Ramos (cell line): Measurements from ENCODE around the gene ANGPTL5.
"Not testable (repeated sequence)": the region's sequence is repeated elsewhere in the genome, so short reads cannot be mapped to it uniquely, and the experiment has no call there.

ENCODE experiments used
- in situ Hi-C: fragments of 300-500 bp; cut with MboI; formaldehyde crosslinking; loops from one replicate; pipeline ENCODE4 v1.14.3; 2022; ENCODE audit warnings: low sequenced_read_pairs; ENCODE audit not compliant: unreplicated experiment

The ANGPTL5 gene

DNA sequence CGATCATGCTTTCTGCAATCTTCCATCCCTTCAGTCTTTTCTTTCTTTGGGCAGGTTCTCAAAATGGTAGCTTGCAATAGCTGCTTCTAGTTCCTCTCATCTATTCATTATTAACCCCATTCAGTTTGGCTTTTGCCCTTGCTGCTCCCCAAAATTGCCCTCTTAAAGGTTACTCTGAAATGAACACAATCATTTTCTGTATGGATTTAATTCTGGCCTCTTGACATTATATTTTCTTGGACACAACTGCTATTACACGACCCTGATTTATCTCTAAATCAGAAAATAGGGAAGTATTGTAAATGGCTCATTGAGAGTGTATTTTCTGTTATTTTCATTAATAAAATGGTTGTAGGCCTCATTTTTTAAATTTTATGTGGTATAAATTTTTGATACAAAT, at the start of gene ANGPTL5:
Gene ANGPTL5, minus strand, starts transcription at position 101 of the 400 bp plus-strand sequence. CDS start 8,613 bp downstream, outside the sequence.
- in situ Hi-C loops, result no loop called here

- in situ Hi-C loops, result not testable (repeated sequence)
These were observed 47.9 kb upstream of the ANGPTL5 start for GRCh38 chr11:101964200-101964599.

- in situ Hi-C loops, result no loop called here
These were observed 43.9 kb upstream of the ANGPTL5 start for GRCh38 chr11:101960231-101960630.

DNA sequence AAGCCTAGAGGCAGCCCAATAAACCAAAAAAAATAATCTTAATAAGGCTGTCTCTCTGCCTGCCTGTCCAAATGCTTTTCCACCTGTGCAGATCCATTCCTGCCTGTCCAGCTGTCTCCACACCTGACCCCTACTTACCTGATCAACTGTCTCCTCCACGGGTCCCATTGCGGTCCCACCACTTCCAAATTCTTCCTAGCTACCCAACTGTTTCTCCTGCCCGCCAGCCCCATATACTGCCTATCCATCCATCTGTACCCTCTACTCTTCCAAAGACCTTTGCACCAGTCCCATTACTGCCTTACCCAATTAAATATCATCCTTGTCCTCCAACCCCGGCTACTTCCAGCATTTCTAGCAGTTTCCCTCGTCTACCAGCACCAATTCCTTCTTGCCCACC, 39.4 kb upstream of the ANGPTL5 start:
- in situ Hi-C loops, result no loop called here

DNA sequence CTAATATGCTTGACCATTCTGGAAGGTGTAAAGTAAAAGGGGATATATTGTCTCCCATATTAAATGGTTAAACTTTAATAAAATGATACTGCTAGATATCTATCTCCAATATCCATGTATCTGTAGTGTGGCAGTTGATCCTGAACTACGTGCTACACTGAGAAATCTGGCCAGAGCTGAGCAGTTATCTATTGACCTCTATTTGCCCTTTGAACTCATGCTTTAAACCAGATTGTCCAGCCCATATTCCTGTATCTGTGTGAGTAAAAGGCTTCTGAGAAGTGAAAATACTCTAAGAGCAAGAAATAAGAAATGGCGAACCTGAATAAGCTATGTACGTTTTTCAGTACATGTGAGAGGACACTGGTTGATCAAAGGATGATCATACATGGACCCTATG, 39.0 kb upstream of the ANGPTL5 start:
- in situ Hi-C loops, result no loop called here

DNA sequence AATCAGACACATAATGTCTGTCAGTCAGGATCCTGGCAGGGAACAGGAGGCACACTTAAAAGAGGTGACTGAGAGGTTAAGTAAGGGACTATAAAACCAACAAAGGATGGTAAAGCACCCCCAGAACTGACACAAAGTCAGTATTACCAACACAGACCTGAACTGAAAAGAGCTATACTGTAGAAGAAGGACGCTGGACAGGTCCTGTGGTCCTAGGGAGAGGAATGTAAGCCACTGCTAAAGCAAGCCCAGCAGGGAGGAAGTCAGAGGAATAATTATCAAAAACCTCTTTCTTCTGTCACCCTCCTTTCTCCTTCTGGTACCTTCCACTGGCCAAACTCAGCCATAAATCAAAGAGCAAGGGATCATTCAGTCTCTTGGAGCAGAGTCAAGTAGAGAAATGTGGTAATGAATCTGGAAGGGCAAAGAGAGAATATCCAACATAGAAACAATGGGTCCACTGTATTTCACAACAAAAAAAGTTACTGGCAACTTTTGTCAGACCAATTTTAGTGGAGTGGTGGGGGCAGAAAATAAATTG, 33.4 kb upstream of the ANGPTL5 start:
- in situ Hi-C loops, result no loop called here

- in situ Hi-C loops, result no loop called here
These were observed 29.1 kb upstream of the ANGPTL5 start for GRCh38 chr11:101945448-101945847.

- in situ Hi-C loops, result no loop called here
These were observed 28.6 kb upstream of the ANGPTL5 start for GRCh38 chr11:101944923-101945322.

GRCh38 chr11:101940901-101941520, 24.7 kb upstream of the ANGPTL5 start:
- in situ Hi-C loops, result no loop called here

DNA sequence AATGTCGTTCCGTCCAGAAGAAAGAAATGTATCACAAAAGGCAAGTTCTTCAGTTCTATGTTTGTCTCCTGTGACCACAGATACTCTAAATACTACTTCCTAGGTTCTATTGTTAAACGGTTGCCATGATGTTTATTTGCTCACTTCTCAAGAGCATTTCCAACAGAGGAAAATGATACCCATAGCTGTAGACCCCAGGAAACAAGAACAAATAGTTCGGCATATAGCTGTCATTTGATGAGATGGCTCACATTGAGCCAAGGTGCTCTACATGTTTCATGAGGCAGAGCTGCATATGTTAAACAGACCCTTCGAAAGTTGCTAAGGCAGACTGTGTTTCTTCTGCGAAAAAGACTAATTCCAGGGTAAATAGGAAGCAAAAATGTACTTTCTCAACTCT, 15.4 kb upstream of the ANGPTL5 start:
- in situ Hi-C loops, result no loop called here

- in situ Hi-C loops, result no loop called here
These were observed 13.1 kb upstream of the ANGPTL5 start for GRCh38 chr11:101929294-101929915.

DNA sequence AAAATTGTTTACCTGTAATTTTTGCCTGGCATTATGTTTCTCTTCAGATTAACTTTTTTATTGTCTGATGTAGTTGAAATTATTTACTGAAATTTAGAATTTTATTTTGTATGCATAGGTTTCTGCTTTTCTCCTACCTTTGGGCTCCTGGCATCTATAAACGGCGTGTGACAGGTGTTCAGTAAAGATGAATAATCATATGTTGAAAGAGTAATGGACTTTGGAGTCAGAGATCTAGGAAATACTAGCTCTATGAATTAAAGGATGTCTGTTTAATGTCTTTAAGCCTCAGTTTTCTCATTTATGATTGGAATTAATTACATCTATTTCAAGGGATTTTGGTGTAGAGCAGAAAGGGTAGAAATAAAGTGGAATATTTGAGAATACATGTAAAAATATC, 7.2 kb upstream of the ANGPTL5 start:
- in situ Hi-C loops, result no loop called here

GRCh38 chr11:101920992-101921391, 4.7 kb upstream of the ANGPTL5 start:
- in situ Hi-C loops, result no loop called here

DNA sequence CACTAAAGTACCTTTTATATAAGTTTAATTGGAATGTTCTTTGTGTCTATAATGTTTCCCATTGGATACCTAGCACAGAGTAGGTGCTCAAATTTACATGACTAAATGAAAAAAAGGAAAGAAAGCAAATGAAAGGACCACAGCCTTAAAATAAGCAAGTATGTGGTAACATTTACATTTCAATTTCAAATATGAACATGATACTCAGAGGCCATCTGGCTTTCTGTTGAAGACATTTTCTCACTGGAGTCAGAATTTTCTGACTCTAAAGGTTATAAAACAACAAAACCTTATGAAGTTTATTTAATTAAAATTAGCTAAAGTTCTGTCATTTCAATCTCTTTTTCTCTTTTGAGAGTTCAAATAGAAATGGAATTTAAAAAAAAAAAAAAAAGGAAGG, 904 bp upstream of the ANGPTL5 start:
- in situ Hi-C loops, result no loop called here

GRCh38 chr11:101915791-101916291, 481 bp downstream of the ANGPTL5 start:
- in situ Hi-C loops, result no loop called here

DNA sequence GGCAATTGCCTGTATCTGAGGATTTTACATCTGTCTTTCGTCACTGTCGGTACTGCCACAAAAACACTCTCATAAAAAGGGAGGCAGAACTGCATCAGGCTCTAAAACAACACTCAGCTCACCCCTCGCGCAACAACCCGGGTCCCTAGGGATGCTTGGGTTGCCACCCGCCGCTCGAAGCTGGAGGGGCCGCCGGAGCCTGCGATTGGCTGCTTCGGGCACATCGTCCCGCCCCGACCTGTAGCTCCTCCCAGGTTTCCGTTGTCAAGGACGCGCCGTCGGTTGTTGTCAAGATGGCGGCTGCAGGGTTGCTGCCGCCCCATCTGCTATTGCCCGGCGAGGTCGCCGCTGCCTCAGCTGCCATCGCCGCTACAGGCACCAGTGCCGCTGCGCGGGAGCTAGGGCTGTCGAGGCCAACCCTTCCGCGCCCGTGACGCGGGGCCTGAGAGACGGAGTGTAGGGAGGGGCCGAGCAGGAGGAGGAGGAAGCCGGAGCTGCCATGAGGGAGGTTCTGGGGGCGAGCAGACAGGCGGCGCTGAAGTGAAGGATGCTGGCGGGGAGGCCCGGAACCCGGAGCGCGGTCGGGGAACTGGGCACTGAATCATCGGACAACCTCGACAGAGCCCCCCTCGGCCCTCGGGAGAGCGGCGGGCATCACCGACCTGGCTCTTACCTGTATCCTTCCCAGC, 1.4 kb downstream of the ANGPTL5 start, which contains the start of gene CEP126:
Gene CEP126, plus strand, starts transcription at position 273 of the 689 bp plus-strand sequence. Its CDS starts 275 bp downstream, at position 548.
- in situ Hi-C loops, result no loop called here

- in situ Hi-C loops, result no loop called here
These were observed 2.0 kb downstream of the ANGPTL5 start for GRCh38 chr11:101914341-101914737.

- in situ Hi-C loops, result no loop called here
These were observed 2.7 kb downstream of the ANGPTL5 start for GRCh38 chr11:101913656-101914055.

DNA sequence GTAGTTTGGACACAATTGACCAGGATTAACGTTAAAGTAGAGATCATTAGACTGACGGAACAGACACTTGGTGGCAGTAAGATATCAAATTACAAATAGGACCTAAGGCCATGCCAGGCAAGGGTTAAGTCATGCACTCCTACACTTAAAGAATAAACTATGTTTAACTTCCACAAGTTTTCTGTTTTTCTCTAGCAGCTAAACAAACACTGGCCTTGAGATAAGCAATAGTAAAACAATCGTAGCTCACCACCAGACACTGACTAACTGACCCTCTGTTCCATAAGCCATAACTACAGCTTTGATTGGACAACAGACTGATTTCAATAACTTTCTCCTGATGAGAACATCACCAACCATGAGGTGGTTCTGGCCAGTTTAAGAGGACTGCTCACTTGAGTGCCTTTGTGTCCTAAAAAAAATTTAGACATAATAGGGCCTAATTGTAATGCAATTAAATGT, 3.5 kb downstream of the ANGPTL5 start:
- in situ Hi-C loops, result no loop called here

DNA sequence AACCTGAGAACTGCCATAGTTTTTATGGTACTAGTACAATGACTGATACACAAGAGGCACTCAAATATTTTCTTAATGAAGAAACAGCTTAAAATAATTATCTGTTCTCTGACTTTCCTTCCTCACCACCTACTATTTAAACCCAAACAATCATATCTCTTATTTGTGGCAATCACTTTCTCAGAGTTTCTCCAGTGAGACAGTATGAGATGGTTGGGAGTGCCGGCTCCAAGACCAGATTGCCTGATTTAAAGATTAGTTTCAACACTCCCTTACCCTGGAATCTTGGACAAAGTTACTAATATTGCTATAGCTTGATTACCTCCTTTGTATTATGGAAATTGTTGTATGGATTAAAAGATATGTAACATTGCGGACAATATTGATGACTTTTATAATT, 7.2 kb downstream of the ANGPTL5 start:
- in situ Hi-C loops, result no loop called here

- in situ Hi-C loops, result no loop called here
These were observed 8.5 kb downstream of the ANGPTL5 start for GRCh38 chr11:101907815-101908214.
